GM19035 (cell line): ENCODE results near the gene TUBA4B.
A peak's percentile ranks its signal among the peaks of the same experiment; 100 is the strongest.
"Not testable (repeated sequence)": the region's sequence is repeated elsewhere in the genome, so short reads cannot be mapped to it uniquely, and the experiment has no call there.

Experiments
- ATAC-seq: cut with Tn5 transposase; IDR thresholded peaks from one replicate; pipeline ENCODE4 v1.9.1; 2021; ENCODE audit not compliant: unreplicated experiment

The TUBA4B gene

GRCh38 chr2:219273937-219274336 lies 20.9 kb downstream of the TUBA4B start:
- no peak for ATAC-seq

GRCh38 chr2:219274361-219274921 lies 21.4 kb downstream of the TUBA4B start:
- ATAC-seq: no peak

- peak; percentile 24 for ATAC-seq
Observed at GRCh38 chr2:219277703-219278654, 24.9 kb downstream of the TUBA4B start.

- no peak for ATAC-seq
Observed at GRCh38 chr2:219278655-219279150, 25.7 kb downstream of the TUBA4B start.

GRCh38 chr2:219279151-219279915 lies 26.3 kb downstream of the TUBA4B start, which contains the start of gene DNAJB2:
Gene DNAJB2 (plus strand): TSS chr2:219279366. CDS start chr2:219279834, 468 bp downstream.
- peak; percentile 83 for ATAC-seq

- ATAC-seq: no peak
Observed at GRCh38 chr2:219279916-219280516, 27.0 kb downstream of the TUBA4B start.

- no peak for ATAC-seq
Observed at GRCh38 chr2:219280651-219281050, 27.6 kb downstream of the TUBA4B start.

GRCh38 chr2:219281588-219281987 lies 28.5 kb downstream of the TUBA4B start:
- ATAC-seq: no peak

GRCh38 chr2:219282375-219282774 lies 29.3 kb downstream of the TUBA4B start:
- no peak for ATAC-seq

GRCh38 chr2:219282943-219283581 lies 30.0 kb downstream of the TUBA4B start:
- ATAC-seq: no peak

- ATAC-seq: no peak
Observed at GRCh38 chr2:219284501-219285372, 31.7 kb downstream of the TUBA4B start.

GRCh38 chr2:219285373-219285735 lies 32.3 kb downstream of the TUBA4B start:
- ATAC-seq: no peak

- ATAC-seq: no peak
Observed at GRCh38 chr2:219285894-219286425, 32.9 kb downstream of the TUBA4B start.

GRCh38 chr2:219286436-219287115 lies 33.5 kb downstream of the TUBA4B start:
- ATAC-seq: no peak

- not testable (repeated sequence) for ATAC-seq
Observed at GRCh38 chr2:219287116-219287440, 34.0 kb downstream of the TUBA4B start.

- ATAC-seq: no peak
Observed at GRCh38 chr2:219287580-219288265, 34.7 kb downstream of the TUBA4B start.

GRCh38 chr2:219289195-219289536 lies 36.1 kb downstream of the TUBA4B start:
- no peak for ATAC-seq
